Activated CD4-positive, alpha-beta T cell treated with anti-CD3 and anti-CD28 coated beads for 1 hour (primary cell): Measurements from ENCODE around the gene CDH1.

Experiments used
- DNase-seq: peaks from one replicate; pipeline ENCODE4 v3.0.0-alpha.2; 2020

CDH1 gene

DNA sequence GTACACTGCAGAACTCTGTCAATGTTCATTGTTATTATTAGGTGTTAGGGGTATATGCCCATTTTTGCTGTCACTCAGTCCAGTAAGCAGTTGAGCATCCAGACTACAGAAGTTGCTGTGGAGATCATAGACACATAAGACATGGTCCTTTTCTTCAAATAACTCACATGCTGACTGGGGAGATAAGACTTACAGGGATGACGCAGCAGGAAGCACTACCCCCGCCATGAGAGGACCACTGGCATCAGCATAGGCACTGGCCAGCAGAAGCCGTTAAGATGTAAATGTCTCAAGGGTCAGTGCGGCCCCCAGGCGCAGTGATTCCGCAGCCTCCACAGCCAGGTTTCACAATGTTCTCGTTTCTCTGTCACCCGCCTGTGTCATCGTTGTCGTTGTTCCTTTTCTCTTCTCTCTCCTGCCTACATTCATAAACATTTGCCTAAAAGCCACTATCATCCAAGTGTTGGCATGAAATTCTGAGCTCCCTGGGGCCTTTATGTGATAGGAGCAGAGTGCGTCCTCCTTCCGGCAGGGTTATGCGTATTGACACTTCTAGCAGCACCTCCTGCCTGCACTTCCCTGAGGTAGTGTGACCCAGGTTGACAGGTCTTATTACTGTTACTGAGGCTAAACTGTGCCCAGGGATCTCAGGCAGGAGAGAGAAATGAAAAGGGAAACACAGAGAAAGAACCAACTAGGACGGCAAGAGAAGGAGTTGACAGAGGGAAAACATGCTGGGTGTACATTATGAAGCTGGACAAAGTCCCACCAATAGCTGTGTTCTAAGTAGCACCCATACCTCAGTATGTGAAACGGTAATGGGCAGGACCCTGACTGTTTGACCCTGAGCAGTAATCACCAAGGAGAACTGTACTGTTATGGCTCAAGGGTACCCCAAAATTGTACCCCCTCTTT, 124.1 kb downstream of the CDH1 start:
- DNase-seq: no peak

GRCh38 chr16:68866933-68867332, 129.8 kb downstream of the CDH1 start:
- no peak for DNase-seq

- no peak for DNase-seq
Measured at GRCh38 chr16:68869492-68870088, 132.5 kb downstream of the CDH1 start.

DNA sequence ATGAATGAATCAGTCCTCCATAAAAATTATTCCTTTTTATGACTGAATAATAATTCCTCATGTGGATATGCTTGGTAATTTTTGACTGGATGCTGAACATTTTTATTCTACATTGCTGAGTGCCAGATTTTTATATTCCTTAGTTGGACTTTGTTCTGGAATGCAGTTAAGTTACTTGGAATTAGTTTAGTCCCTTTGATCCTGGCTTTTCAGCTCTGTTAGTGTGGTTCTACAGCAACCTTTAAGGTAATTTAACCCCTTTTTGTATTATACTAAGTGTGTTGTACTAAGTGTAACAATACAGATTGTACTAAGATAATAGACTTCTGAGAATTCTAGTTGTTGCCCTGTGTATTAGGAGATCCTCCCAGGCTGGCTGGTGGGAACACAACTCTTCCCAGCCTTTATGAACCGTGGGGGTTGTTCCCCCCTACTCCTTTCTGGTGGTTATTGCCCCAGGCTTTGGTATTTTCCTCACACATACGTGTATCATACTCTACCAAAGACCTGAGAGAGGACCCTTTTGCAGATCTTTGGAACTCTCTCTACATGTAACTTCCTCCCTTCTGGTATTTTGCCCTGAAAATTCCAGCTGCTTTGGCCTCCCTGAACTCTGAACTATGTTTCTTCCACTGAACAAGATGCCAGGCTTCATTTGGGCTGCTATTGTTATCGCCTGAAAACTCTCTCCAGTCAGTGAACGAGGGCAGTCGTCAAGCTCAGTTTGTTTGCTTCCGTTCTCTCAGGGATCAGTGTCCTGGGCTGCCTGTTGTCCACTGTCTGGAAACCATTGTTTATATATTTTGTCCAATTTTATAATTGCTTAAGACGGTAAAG, 136.8 kb downstream of the CDH1 start:
- DNase-seq: no peak

DNA sequence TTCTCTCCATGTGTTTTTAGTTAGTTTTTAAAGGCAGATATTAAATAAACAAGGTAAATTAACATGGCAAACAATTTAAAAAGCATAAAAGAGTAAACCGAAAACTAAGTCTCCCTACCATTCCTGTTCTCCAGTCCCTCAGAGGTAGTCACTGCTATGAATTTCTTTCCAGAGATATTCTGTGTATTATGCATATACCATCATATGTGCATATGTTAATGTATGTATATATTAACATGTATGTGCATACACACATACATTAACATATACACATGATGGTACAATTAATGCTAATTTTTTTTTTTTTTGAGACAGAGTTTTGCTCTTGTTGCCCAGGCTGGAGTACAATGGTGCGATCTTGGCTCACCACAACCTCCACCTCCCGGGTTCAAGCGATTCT, 138.8 kb downstream of the CDH1 start:
- DNase-seq: no peak

- DNase-seq: no peak
Measured at GRCh38 chr16:68883685-68884084, 146.6 kb downstream of the CDH1 start.

GRCh38 chr16:68884401-68884800, 147.3 kb downstream of the CDH1 start:
- no peak for DNase-seq
